Body of pancreas (tissue), 4 donors: ENCODE results near the gene CYP27B1.
A peak's percentile ranks its signal among the peaks of the same experiment; 100 is the strongest.

ENCODE experiments used
- POLR2A ChIP-seq, 3 donors: fragments of 450-650 bp; IDR thresholded peaks; one replicate each; pipeline ENCODE4 v1.6.1; 2016; ENCODE audit warnings: antibody characterized with exemption in 3 of 3, mild to moderate bottlenecking in 2 of 3
- TF ChIP-seq, protein P1 (sequence below), 7 experiments: fragments of 450-650 bp in 4 of 7; fragments of 200-600 bp in 3 of 7; sonication (generic) in 3 of 7; IDR thresholded peaks; one replicate each; pipeline ENCODE4 v1.5.1; 2016 to 2019; ENCODE audit warnings: antibody characterized with exemption in 7 of 7

DNA sequence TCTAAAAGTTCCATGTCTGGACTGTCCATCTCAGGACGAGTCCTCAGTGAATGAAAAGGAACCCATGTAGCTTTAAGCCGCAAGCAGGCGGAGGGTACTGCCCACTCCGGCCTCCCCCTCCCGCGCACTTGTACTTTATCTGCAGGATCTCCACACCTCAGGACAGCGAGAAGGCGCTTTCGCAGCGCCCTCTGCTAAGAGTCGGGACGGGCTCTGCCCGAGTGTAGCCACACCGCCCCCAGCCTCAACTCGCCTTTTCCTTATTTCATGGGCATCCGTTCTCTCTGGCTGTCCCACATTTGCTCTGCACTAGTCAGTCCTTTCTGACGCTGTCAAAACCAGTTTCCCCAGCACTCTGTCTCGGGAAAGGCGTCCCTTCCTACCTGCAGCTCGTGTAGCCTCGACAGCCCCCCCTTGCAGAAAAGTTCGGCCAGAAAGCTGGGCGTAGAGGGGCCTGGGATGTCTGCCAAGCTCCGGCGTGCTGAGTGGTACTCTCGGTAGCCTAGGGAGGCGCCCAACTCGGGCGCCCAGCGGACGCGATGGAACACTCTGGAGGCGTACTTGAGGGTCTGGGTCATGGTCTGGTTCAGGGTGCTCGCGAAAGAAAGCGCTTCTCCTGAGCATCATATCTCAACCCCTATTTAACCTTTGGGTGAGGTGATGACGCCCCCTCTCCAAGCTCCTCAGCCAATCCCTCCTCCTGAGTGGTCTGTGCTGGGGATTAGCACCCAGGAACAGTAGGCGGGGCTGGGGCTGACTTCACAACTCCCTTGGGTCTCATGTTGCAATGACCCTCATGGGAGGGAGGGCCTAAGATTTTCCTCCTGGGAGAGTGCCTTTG, at the start of gene CYP27B1:
- TF ChIP-seq, protein P1, sequence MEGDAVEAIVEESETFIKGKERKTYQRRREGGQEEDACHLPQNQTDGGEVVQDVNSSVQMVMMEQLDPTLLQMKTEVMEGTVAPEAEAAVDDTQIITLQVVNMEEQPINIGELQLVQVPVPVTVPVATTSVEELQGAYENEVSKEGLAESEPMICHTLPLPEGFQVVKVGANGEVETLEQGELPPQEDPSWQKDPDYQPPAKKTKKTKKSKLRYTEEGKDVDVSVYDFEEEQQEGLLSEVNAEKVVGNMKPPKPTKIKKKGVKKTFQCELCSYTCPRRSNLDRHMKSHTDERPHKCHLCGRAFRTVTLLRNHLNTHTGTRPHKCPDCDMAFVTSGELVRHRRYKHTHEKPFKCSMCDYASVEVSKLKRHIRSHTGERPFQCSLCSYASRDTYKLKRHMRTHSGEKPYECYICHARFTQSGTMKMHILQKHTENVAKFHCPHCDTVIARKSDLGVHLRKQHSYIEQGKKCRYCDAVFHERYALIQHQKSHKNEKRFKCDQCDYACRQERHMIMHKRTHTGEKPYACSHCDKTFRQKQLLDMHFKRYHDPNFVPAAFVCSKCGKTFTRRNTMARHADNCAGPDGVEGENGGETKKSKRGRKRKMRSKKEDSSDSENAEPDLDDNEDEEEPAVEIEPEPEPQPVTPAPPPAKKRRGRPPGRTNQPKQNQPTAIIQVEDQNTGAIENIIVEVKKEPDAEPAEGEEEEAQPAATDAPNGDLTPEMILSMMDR (IDR thresholded peaks at IDR 0.05) = no peak
- TF ChIP-seq POLR2A (IDR thresholded peaks at IDR 0.05) = peak in 1 of 3 donors; percentile 7
